HG03571 (cell line): Measurements from ENCODE around the gene ZBTB21.
"Not testable (repeated sequence)": the region's sequence is repeated elsewhere in the genome, so short reads cannot be mapped to it uniquely, and the experiment has no call there.

Experiments used
- ATAC-seq: cut with Tn5 transposase; IDR thresholded peaks from one replicate; pipeline ENCODE4 v1.9.1; 2021; ENCODE audit not compliant: unreplicated experiment

Gene ZBTB21

DNA sequence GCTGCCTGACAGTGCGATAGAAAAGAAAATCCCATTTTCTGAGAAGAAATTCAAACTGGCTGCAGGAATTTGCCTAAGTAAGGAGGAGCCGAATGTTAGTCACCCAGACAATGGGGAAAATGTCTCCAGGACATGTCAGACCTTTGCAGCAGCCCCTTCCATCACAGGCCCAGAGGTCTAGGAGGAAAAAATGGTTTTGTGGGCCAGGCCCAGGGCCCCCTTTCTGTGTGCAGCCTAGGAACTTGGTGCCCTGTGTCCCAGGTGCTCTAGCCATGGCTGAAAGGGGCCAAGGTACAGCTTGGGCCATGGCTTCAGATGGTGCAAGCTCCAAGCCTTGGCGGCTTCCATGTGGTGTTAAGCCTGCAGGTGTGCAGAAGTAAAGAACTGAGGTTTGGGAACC is 14.6 kb downstream of the ZBTB21 start:
- ATAC-seq = no peak

DNA sequence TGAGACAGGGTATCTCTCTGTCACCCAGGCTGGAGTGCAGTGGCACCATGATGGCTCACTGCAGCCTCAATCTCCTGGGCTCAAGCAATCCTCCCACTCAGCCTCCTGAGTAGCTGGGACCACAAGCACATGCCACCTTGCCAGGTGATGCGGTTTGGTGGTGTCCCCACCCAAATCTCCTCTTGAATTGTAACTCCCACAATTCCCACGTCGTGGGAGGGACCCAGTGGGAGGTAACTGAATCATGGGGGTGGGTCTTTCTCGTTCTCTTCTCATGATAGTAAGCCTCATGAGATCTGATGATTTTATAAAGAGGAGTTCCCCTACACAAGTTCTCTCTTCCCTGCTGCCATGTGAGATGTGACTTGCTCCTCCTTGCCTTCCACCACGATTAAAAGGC is 15.5 kb downstream of the ZBTB21 start:
- not testable (repeated sequence) for ATAC-seq

DNA sequence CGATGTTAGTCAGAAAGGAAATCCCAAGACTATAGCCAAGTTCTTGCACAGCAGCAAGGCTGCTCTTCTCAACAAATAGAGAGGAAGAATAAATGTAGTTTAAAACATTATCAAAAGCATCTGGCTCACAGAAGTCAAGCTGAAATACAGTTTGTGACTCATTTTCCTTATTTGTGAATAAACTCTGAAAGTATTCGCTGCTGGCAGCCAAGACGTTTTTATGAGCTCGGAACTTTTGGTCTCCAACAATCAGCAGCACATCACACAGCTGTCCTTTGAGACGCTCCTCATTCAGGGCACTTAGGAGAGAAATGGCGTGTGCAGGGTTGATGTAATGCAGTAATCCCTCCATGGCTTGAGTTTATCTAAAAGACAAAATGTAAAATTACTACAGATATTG is 16.4 kb downstream of the ZBTB21 start:
- no peak for ATAC-seq

GRCh38 chr21:41992576-41992975 is 17.6 kb downstream of the ZBTB21 start:
- ATAC-seq = no peak

- ATAC-seq = no peak
Observed at GRCh38 chr21:41991659-41992058, 18.5 kb downstream of the ZBTB21 start.

DNA sequence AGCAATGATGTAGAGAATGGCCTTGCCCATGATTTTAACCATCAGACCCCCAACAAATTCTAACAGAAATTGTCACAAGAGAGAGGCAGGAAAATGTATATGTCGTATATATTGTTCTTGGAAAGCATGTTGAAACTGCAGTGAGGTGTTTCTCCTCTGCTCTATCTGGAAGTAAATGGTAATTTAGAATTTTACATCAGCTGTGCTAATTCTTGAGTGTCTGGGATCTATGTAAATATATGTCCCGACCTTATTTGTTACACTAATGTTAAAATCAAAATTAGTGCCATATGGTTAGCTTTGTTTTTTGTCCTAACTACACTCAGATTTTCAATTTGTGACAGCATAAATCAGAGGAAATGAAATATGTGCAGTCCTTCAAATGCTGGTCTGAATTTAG is 20.5 kb downstream of the ZBTB21 start:
- no peak for ATAC-seq

GRCh38 chr21:41987310-41987709 is 22.9 kb downstream of the ZBTB21 start:
- no peak for ATAC-seq

- no peak for ATAC-seq
Observed at GRCh38 chr21:41985662-41986416, 24.3 kb downstream of the ZBTB21 start.

GRCh38 chr21:41983229-41983628 is 26.9 kb downstream of the ZBTB21 start:
- ATAC-seq = no peak

- ATAC-seq = no peak
Observed at GRCh38 chr21:41980561-41980960, 29.6 kb downstream of the ZBTB21 start.

- ATAC-seq = no peak
Observed at GRCh38 chr21:41979751-41980369, 30.3 kb downstream of the ZBTB21 start.

DNA sequence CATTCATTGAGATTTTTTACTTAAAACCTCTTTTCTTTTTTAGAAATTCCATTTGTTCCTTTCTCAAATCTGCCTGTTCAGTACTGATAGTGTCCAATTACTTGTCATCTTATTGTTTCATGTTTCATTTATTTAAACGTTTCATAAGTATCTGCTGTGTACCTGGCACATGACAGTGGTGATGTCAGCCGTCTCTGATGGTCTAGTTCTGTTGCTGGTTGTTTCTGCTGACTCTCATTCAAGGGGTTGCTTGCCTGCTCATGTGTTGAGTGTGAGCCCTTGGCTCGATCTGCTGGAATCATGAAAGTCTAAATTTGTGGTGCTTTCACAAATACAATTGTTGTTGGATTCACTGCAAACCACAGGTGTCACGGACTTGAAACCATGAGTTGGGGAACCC is 30.8 kb downstream of the ZBTB21 start:
- no peak for ATAC-seq

GRCh38 chr21:41977034-41977950 is 32.9 kb downstream of the ZBTB21 start:
- no peak for ATAC-seq

DNA sequence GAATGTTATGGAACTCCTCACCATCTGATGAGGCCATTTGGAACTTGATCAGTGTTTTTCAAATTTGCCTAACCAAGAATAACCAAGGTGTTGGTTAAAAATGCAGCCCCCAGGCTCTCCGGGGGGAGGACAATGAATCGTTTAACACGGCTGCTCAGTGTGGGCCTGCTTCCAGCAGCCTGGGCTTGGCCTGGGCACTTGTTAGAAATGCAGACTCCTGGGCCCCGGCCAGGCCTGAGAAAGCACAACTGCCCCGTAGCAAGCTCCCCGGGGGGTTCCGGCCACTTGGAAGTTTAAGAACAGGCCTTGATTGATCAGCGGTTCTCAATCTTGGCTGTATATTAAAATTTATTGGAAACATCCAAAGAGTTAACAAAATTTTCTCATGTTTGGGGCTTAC is 33.5 kb downstream of the ZBTB21 start:
- no peak for ATAC-seq

GRCh38 chr21:41975391-41976272 is 34.5 kb downstream of the ZBTB21 start:
- ATAC-seq = no peak

DNA sequence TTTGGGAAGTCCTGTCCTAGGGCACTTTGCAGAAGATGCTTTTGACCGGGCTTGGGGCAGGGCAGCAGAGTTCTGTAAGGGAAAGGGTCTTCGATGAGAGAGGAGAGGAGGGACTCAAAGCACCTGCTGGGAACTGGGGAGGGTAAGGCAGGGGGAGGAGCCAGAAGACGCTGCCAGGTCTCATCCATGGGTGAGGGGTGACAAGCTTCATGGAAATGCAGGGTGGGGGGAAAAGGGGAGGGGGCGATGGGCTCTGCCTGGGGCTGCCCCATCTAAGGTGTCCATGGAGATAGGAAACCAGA is 35.5 kb downstream of the ZBTB21 start:
- no peak for ATAC-seq

DNA sequence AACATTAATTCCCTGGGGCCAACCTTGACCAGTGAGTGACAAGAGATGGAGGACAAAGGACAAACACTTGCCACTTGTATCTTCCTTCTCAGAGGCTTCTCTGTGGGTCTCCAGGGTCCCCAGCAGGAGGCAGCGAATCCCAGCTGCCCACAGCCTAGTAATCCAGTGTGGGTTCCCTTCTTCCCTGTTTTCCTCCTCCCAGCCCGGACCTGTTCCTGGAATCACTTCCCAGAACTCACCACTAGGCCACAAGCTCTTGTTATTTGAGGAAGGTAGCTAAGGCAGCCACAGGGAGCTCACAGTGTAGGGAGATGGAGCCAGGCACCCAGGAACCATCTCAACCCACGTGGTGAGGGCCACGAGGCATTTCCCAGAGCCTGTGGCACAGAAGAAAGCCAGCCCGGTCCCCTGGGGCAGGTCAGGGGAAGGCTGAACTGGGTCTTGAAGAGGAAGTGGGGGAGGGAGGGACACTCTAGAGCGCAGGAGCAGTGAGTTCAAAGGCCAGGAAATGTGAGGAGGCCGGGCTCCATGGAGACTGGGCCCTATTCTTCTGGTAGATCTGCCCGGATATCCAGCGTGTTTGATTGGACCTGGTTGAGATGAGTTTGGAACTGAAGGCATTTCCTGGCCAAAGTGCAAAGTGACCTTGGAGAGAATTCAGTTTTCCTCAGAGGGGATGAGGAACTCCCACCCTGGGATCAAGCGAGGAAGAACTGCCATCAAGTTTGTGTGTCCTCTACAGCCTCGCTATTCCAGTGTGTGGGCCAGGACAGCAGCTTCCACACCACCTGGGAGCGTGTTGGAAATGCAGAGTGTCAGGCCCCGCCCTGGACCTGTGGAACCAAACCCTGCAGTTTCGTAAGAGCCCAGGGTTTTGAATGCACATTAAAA is 36.1 kb downstream of the ZBTB21 start:
- ATAC-seq = no peak

DNA sequence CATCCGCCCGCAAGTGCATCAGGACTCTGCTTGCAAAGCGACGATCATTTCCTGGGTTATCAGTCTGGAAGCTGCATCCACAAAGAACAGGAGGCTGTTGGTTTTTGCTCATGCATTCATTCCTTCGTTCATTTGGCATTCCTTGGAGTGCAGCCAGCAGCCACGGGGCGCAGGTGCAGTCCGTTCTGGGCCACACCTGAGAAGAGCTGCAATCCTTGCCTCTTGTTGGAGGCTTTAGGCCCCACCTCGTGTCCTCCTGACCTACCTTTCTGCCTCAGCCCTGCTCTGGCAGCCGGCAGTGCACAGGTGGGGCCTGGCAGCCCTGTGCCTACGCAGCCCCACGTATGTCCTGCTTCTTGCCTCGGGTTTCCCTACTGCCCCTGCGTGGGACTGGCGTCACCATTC is 36.7 kb downstream of the ZBTB21 start:
- no peak for ATAC-seq

DNA sequence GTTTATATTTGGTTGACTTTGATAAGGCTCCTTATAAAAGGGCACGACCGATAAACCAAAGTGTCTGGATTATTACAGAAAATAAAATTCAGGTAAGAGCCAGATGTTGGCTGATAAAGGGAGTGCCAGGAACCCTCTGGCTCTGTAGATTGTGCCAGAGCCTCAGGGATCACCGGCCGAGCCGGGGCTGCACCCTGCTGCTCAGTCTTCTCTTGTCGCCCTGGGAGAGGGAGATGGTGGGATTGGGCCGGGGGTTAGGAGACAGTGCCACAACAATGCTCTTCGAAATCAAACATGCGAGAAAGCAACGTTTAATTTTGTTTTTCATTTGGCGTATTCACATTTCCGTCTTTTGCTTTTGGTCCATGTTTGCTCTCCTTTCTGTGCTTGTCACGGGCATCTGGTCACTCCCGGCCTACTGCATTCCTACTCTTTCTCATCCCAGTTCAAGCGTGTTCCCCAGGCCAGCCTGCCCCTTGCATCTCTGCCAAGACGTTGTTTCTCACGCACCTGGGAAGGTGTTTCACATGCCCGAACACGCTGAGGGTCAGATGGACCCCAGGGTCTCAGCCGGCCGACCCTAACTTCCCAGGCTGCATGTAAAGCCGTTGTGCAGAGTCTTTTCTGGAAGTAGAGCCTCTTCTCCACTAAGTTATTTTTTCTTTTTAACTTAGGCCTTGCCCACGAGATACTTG is 37.5 kb downstream of the ZBTB21 start:
- no peak for ATAC-seq
